ENCODE results near the gene AGAP1. TPM values are rescaled to one million over a fixed set of nuclear protein-coding genes. Genes with fewer than 3 reads are reported as not detected.

Gene AGAP1
- total RNA-seq, 2 donors from 2014 or later = 16.1 to 40.1 TPM

GRCh38 chr2:235677937-235678336 is 184.1 kb downstream of the AGAP1 start:
- 92% methylated on average over 11 of the region's 11 CpGs for WGBS
- Histone ChIP-seq H3K27me3 (replicated peaks; ENCODE audit: insufficient read depth) (no peaks in the 10 kb centered on the region), H3K27ac (no peak overlapping the region), H3K4me3 (no peak overlapping the region), H3K4me1 (replicated peaks) (no peaks in the 10 kb centered on the region), H3K9me3 (no peaks in the 10 kb centered on the region), H3K36me3 (no peaks in the 10 kb centered on the region)
- TF ChIP-seq POLR2A (IDR thresholded peaks at IDR 0.05) (no peak), POLR2AphosphoS5 (IDR thresholded peaks at IDR 0.05) (no peak)
- TF ChIP-seq, protein P1, sequence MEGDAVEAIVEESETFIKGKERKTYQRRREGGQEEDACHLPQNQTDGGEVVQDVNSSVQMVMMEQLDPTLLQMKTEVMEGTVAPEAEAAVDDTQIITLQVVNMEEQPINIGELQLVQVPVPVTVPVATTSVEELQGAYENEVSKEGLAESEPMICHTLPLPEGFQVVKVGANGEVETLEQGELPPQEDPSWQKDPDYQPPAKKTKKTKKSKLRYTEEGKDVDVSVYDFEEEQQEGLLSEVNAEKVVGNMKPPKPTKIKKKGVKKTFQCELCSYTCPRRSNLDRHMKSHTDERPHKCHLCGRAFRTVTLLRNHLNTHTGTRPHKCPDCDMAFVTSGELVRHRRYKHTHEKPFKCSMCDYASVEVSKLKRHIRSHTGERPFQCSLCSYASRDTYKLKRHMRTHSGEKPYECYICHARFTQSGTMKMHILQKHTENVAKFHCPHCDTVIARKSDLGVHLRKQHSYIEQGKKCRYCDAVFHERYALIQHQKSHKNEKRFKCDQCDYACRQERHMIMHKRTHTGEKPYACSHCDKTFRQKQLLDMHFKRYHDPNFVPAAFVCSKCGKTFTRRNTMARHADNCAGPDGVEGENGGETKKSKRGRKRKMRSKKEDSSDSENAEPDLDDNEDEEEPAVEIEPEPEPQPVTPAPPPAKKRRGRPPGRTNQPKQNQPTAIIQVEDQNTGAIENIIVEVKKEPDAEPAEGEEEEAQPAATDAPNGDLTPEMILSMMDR (IDR thresholded peaks at IDR 0.05) = no peak
- no peak for DNase-seq (ENCODE audit: low spot score)
- intact Hi-C loops (cut with DNase I) = no loop called here

GRCh38 chr2:235678712-235679111 is 184.9 kb downstream of the AGAP1 start:
- Histone ChIP-seq H3K4me3 (no peak overlapping the region), H3K4me1 (replicated peaks) (no peaks in the 10 kb centered on the region), H3K9me3 (no peaks in the 10 kb centered on the region), H3K36me3 (no peaks in the 10 kb centered on the region), H3K27me3 (replicated peaks; ENCODE audit: insufficient read depth) (no peaks in the 10 kb centered on the region), H3K27ac (no peak overlapping the region)
- intact Hi-C loops (cut with DNase I) = no loop called here
- WGBS = 87% methylated on average over 10 of the region's 10 CpGs
- DNase-seq (ENCODE audit: low spot score) = no peak
- no peak for TF ChIP-seq POLR2AphosphoS5 (IDR thresholded peaks at IDR 0.05)

- 39% methylated on average over 5 of the region's 5 CpGs for WGBS
- no peak for DNase-seq (ENCODE audit: low spot score)
- intact Hi-C loops (cut with DNase I) = no loop called here
- H3K36me3 ChIP-seq = no peaks in the 10 kb centered on the region
- TF ChIP-seq POLR2A (IDR thresholded peaks at IDR 0.05) = no peak
- TF ChIP-seq, protein P1 (IDR thresholded peaks at IDR 0.05) = no peak
- no peak for TF ChIP-seq POLR2AphosphoS5 (IDR thresholded peaks at IDR 0.05)
- H3K9me3 ChIP-seq = no peaks in the 10 kb centered on the region
- no peaks in the 10 kb centered on the region for H3K27me3 ChIP-seq (replicated peaks; ENCODE audit: insufficient read depth)
- H3K4me3 ChIP-seq = no peak overlapping the region
- H3K4me1 ChIP-seq (replicated peaks) = no peaks in the 10 kb centered on the region
- no peak overlapping the region for H3K27ac ChIP-seq
These were observed 185.6 kb downstream of the AGAP1 start for GRCh38 chr2:235679471-235679870.

DNA sequence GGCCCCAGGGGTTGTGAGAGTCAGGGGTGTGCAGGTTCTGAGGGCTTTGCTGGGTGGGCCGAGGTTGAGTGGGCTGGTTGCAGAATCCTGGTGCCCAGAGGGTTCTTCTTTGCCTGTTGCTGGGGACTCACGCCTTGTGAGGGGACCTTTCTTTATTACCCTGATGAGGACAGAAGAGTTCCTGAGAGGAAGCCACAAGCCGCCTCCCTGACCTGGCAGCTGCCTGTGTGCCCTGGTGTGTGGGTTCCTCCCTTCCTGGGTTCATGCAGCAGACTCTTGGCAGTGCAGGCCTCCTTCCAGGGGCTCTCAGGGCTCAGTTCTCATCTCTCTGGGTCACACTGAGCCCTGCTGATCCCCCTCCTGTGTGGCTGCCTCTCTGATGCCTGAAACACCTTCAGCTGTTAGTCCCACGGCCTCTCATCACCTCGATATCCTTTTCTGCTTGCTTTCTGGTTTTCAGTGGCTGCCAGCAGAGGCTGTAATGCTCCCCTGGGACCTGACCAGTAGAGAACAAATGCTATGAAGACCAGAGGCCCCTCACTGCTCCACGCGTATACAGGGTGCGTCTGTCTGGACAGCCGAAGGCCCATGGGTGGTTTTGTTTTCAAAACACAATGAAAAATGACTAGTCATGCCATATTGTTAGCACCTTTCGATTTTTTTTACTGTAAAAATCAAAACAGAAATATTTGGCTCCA is 191.3 kb downstream of the AGAP1 start:
- intact Hi-C loops (cut with DNase I) = no loop called here

GRCh38 chr2:235688511-235689426 is 194.9 kb downstream of the AGAP1 start:
- no peaks in the 10 kb centered on the region for H3K36me3 ChIP-seq
- no peak overlapping the region for H3K4me3 ChIP-seq
- TF ChIP-seq, protein P1 (IDR thresholded peaks at IDR 0.05) = no peak
- TF ChIP-seq POLR2A (IDR thresholded peaks at IDR 0.05) (no peak), POLR2AphosphoS5 (IDR thresholded peaks at IDR 0.05) (no peak)
- no peak overlapping the region for H3K27ac ChIP-seq
- DNase-seq (ENCODE audit: low spot score) = no peak
- no peaks in the 10 kb centered on the region for H3K4me1 ChIP-seq (replicated peaks)
- 96% methylated on average over 26 of the region's 26 CpGs for WGBS
- intact Hi-C loops (cut with DNase I) = no loop called here
- H3K27me3 ChIP-seq (replicated peaks; ENCODE audit: insufficient read depth) = no peaks in the 10 kb centered on the region
- no peaks in the 10 kb centered on the region for H3K9me3 ChIP-seq

More for the DNA sequence above, 191.3 kb downstream of the AGAP1 start:
- 86% methylated on average over 10 of the region's 10 CpGs for WGBS
- H3K9me3 ChIP-seq = no peaks in the 10 kb centered on the region
- TF ChIP-seq POLR2AphosphoS5 (IDR thresholded peaks at IDR 0.05) (no peak), POLR2A (IDR thresholded peaks at IDR 0.05) (no peak)
- TF ChIP-seq, protein P1 (IDR thresholded peaks at IDR 0.05) = no peak
- DNase-seq (ENCODE audit: low spot score) = no peak
- no peak overlapping the region for H3K4me3 ChIP-seq
- no peaks in the 10 kb centered on the region for H3K4me1 ChIP-seq (replicated peaks)
- no peaks in the 10 kb centered on the region for H3K27me3 ChIP-seq (replicated peaks; ENCODE audit: insufficient read depth)
- no peaks in the 10 kb centered on the region for H3K36me3 ChIP-seq
- H3K27ac ChIP-seq = no peak overlapping the region
